Adrenal gland (tissue), 12 donors: ENCODE measurements around the gene TEX54. TPM values are rescaled to one million over a fixed set of nuclear protein-coding genes. Genes with fewer than 3 reads are reported as not detected.

ENCODE experiments used
- DNase-seq, 7 donors: peaks; one replicate each; pipeline ENCODE4 v3.0.0-alpha.2; 2019 to 2020
- H3K27ac ChIP-seq, 5 donors: fragments of 200-600 bp; sonication (generic) in 4 of 5; 1 replicate in 3 of 5; 2 replicates in 2 of 5; pipeline versions ENCODE4 v1.5.1 to v1.8.0; 2016 to 2020; ENCODE audit warnings: mild to moderate bottlenecking in 1 of 5
- H3K27me3 ChIP-seq: fragments of 200-600 bp; 2 replicates; pipeline ENCODE4 v1.8.0; 2021
- H3K36me3 ChIP-seq, 2 donors: fragments of 200-600 bp; replicated peaks in 1 of 2; 1 replicate in 1 of 2; 2 replicates in 1 of 2; pipeline versions ENCODE4 v1.5.1 to v1.8.0; 2018 to 2022
- H3K4me1 ChIP-seq, 2 donors: fragments of 200-600 bp; replicated peaks in 1 of 2; 1 replicate in 1 of 2; 2 replicates in 1 of 2; pipeline versions ENCODE4 v1.5.1 to v1.8.0; 2018 to 2021
- H3K4me3 ChIP-seq, 4 donors: fragments of 200-600 bp; sonication (generic) in 3 of 4; one replicate each; pipeline ENCODE4 v1.5.1; 2016 to 2018
- H3K9me3 ChIP-seq, 3 donors: fragments of 200-600 bp; sonication (generic) in 1 of 3; replicated peaks in 1 of 3; 1 replicate in 2 of 3; 2 replicates in 1 of 3; pipeline versions ENCODE4 v1.5.1 to v1.8.0; 2016 to 2021
- CTCF ChIP-seq, 6 experiments: fragments of 450-650 bp in 4 of 6; fragments of 200-600 bp in 2 of 6; sonication (generic) in 1 of 6; IDR thresholded peaks; 1 replicate in 5 of 6; 2 replicates in 1 of 6; pipeline versions ENCODE4 v1.5.1 to v1.8.0; 2016 to 2021; ENCODE audit warnings: antibody characterized with exemption in 6 of 6, mild to moderate bottlenecking in 2 of 6, moderate library complexity in 1 of 6
- POLR2A ChIP-seq, 2 donors: fragments of 450-650 bp; IDR thresholded peaks; one replicate each; pipeline ENCODE4 v1.6.1; 2017; ENCODE audit warnings: antibody characterized with exemption in 2 of 2, mild to moderate bottlenecking in 2 of 2, moderate library complexity in 1 of 2
- WGBS, 4 donors: extraction: QIAGEN DNeasy Blood & Tissue Kit in 2 of 4; methylation state at CpG; one replicate each; pipeline versions ENCODE4 v1.1.5 to v1.1.7; 2013 to 2017; 5-methylcytosine and 5-hydroxymethylcytosine counted together
- intact Hi-C, 2 donors: fragments of 100-400 bp; cut with DNase I; formaldehyde crosslinking; loops; one replicate each; pipeline versions ENCODE4 v1.14.1 to v1.15.0; 2022 to 2023
- polyA plus RNA-seq, 3 donors: library from polyadenylated mRNA; stranded (reverse); fragments of 200-250 nt in 2 of 3; fragments of 350-450 nt in 1 of 3; fragmentation: Illumina TruSeq in 1 of 3; extraction: RNeasy Lipid Tissue Mini Kit (QIAGEN cat#74804) in 1 of 3; gene quantifications; one replicate each; pipeline ENCODE4 v1.2.3, GENCODE V29; 2013 to 2014
- total RNA-seq, 9 donors: library from RNA; depleted of rRNA in 4 of 9; stranded (reverse); fragments of >200 nt in 4 of 9; fragments of 120-200 nt in 1 of 9; fragmentation: NEBNext Ultra II Directional in 1 of 9; extraction: Animal tissue kit (Norgen Biotek cat#: 25700) in 1 of 9; gene quantifications; one replicate each; pipeline versions ENCODE4 v1.1.0 to v1.2.4, GENCODE V29; 2013 to 2023
- donor health status: healthy with polysubstance abuse.
- donor health status: Bipolar disorder and iron deficiency.
- donor health status: DM: yes; HTN: yes; CAD: no.
- donor health status: DM: no; HTN: no; CAD: no.
- donor health status: DM: no; HTN: no; CAD: no.
- donor health status: DM: yes; HTN: yes; CAD: no.

TEX54 gene
- total and polyA plus RNA-seq, 12 donors, result 0.27 to 1.4 TPM; not detected in 10

DNA sequence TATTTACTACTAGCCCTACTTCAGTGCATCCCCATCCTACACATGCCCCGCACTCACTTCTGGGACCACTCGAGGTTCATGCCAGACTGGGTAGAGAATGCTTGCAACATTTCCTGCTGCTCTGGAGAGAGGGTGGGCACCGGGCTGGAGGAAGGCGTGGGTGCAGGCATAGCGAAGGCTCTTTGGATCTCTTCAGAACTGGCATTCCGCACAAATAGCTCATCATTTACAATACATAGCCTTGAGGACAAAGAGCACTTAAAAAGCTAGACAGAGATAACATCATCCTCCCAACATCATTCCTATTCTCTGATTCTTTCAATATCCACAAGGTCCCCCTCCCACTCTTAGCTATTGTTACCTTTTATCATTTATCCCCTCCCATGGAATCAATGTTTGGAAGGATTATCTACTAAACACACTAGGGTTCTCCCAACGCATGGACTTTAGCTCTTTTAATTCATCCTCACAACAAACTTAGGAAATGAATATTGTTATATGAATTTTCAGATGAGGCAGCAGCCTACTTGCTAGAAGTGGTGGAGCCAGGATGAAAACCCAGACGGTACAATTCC, 38.4 kb downstream of the TEX54 start:
- 81 to 94% (median 90%) methylated on average over 8 of the region's 8 CpGs for WGBS, 4 donors
- H3K27me3 ChIP-seq, result no peaks in the 10 kb centered on the region
- no peak overlapping the region for H3K4me3 ChIP-seq
- TF ChIP-seq CTCF (IDR thresholded peaks at IDR 0.05) (no peak), POLR2A (IDR thresholded peaks at IDR 0.05) (no peak)
- no peaks in the 10 kb centered on the region for H3K9me3 ChIP-seq
- no peak for DNase-seq
- intact Hi-C loops, result loop anchor here (5.0 to 10.0 kb wide), 2 partner anchors 33 to 71 kb away; no protein-coding TSS in a partner anchor
- peaks cover 0 to 82% of the 10 kb centered on the region in 2 donors for H3K36me3 ChIP-seq
- peaks cover 21 to 24% of the 10 kb centered on the region in 2 donors for H3K4me1 ChIP-seq
- H3K27ac ChIP-seq, result no peak overlapping the region

- peak; percentile 54 to 80 (median 70) for DNase-seq
- peaks cover 31 to 36% of the 10 kb centered on the region in 2 donors for H3K4me1 ChIP-seq
- intact Hi-C loops, result loop anchor here (5.0 to 10.0 kb wide), 2 partner anchors 35 to 73 kb away; no protein-coding TSS in a partner anchor
Measured at GRCh38 chr11:62792202-62792575, 40.5 kb downstream of the TEX54 start.

DNA sequence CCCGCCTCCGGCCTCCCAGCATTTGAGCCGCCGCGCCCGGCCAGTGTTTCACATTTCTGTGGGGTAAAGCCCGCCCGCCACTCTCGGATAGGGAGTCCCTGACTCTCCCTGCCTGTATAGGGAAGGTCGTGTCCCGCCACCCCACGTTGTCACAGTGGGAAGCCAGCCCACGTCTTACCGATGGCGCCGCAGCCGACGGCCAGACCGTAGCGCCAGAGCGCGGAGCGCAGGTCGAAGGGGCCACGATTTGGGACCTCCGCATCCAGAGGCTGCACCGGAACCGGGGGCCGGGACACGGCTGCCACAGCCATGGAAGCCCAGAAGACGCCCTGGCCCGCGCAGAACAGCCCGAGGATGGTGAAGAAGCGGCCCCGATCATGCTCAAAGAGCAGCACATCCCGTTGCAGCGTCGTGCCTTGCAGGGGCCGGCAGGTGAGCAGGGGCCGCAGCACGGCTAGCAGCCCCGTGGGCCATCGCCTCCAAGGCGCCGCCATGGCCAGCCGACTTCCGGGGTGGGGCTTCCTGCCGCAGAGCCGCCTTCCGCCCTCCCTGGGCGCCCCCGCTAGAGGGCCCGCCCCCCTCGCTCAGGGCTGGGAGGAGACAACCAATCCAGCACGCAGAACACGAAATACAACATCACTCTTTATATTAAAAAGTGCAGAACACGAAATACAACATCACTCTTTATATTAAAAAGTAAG, 41.0 kb downstream of the TEX54 start, which contains the start of gene TMEM223:
TSS of gene TMEM223 (minus strand) at position 506 of the 701 bp plus-strand sequence. CDS start at position 494, 12 bp downstream.
- Histone ChIP-seq H3K27ac (peak within 1 kb of the TSS; percentile 58 to 87 (median 85)), H3K9me3 (no peaks in the 10 kb centered on the region), H3K4me1 (peaks cover 31 to 36% of the 10 kb centered on the region in 2 donors), H3K27me3 (no peaks in the 10 kb centered on the region), H3K4me3 (peak within 1 kb of the TSS; percentile 30 to 81 (median 66)), H3K36me3 (peaks cover 0 to 60% of the 10 kb centered on the region in 2 donors)
- 0 to 1% (median 1%) methylated on average over 26 to 58 of the region's 58 CpGs for WGBS, 4 donors
- peak in 3 of 6 experiments; percentile 14 to 26 (median 21) for TF ChIP-seq CTCF (IDR thresholded peaks at IDR 0.05)
- peak; percentile 59 to 81 for TF ChIP-seq POLR2A (IDR thresholded peaks at IDR 0.05)
- peak; percentile 84 to 91 (median 89) for DNase-seq
- intact Hi-C loops, result loop anchor here (5.0 to 10.0 kb wide), 2 partner anchors 36 to 73 kb away; no protein-coding TSS in a partner anchor

More at GRCh38 chr11:62792202-62792575, 40.5 kb downstream of the TEX54 start:
- 13 to 36% (median 16%) methylated on average over 4 to 11 of the region's 11 CpGs for WGBS, 4 donors
- TF ChIP-seq POLR2A (IDR thresholded peaks at IDR 0.05) (no peak), CTCF (IDR thresholded peaks at IDR 0.05) (no peak)
- H3K36me3 ChIP-seq, result peaks cover 0 to 65% of the 10 kb centered on the region in 2 donors
- H3K4me3 ChIP-seq, result peak overlapping the region in 2 of 4 donors; percentile 79 to 81
- H3K27me3 ChIP-seq, result no peaks in the 10 kb centered on the region
- no peaks in the 10 kb centered on the region for H3K9me3 ChIP-seq
- peak overlapping the region; percentile 58 to 87 (median 85) for H3K27ac ChIP-seq

DNA sequence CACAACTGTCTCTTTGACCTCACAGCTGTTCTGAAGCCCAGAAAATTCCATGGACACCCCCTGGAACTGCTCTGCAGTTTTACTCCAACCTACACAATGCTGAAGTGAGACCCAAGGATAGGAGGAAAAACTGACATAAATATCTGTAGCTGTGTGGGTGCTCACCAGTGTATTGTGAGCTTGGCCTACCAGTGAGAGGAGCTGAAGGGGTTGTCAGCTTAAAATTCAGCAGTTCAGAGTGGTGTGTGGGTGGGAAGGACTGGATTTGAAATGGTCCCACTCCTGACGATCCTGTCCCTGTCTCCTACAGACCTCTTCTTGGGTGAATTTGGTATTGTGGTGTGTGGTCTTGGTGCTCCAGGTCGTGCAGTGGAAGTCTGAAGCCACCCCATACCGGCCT, 43.1 kb downstream of the TEX54 start:
- Histone ChIP-seq H3K27me3 (no peaks in the 10 kb centered on the region), H3K27ac (no peak overlapping the region), H3K9me3 (no peaks in the 10 kb centered on the region), H3K4me3 (no peak overlapping the region), H3K36me3 (peaks cover 0 to 39% of the 10 kb centered on the region in 2 donors), H3K4me1 (peaks cover 38 to 46% of the 10 kb centered on the region in 2 donors)
- intact Hi-C loops, result loop anchor here in 1 of 2 donors (5.0 kb wide), 1 partner anchor 73 kb away; no protein-coding TSS in a partner anchor
- TF ChIP-seq POLR2A (IDR thresholded peaks at IDR 0.05) (no peak), CTCF (IDR thresholded peaks at IDR 0.05) (no peak)
- DNase-seq, result no peak
- WGBS, 4 donors, result 49 to 80% (median 58%) methylated on average over 1 to 3 of the region's 3 CpGs
